GM11168 (cell line): ENCODE measurements around the gene LRRC8B.
"Not testable (repeated sequence)": the region's sequence is repeated elsewhere in the genome, so short reads cannot be mapped to it uniquely, and the experiment has no call there.

Experiments used
- in situ Hi-C: fragments of 300-500 bp; cut with MboI; formaldehyde crosslinking; loops from one replicate; pipeline ENCODE4 v1.12.0; 2022; ENCODE audit warnings: low sequenced_read_pairs; ENCODE audit not compliant: unreplicated experiment

LRRC8B gene

GRCh38 chr1:89524369-89525168, at the start of gene LRRC8B:
Gene LRRC8B, plus strand, starts transcription at chr1:89524829. Its CDS starts 57,822 bp downstream, at chr1:89582651.
- in situ Hi-C loops: no loop called here

DNA sequence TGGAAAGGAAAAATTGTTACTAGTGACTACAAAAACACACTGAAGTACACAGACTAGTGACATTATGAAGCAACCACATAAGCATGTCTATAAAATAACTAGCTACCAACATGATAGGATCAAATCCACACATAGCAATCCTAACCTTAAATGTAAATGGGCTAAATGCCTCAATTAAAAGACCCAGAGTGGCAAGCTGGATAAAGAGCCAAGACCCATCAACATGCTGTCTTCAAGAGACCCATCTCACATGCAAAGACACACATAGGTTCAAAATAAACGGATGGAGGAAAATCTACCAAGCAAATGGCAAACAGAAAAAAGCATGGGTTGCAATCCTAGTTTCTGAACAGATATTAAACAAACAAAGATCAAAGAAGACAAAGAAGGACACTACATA, 49.4 kb upstream of the LRRC8B start:
- in situ Hi-C loops: loop anchor here (10.0 kb wide), 1 partner anchor 280 kb away; no protein-coding TSS in a partner anchor

DNA sequence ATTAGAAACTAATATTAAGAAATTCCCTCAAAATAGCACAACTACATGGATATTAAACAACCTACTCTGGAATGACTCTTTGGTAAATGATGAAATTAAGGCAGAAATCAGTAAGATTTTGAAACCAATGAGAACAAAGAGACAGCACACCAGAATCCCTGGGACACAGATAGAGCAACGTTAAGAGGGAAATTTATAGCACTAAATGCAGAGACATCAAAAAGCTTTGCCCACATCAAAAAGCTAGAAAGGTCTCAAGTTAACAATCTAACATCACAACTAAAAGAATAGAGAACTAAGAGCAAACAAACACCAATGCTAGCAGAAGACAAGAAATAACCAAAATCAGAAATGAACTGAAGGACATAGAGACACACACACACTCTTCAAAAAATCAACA, 48.6 kb upstream of the LRRC8B start:
- in situ Hi-C loops: loop anchor here (10.0 kb wide), 1 partner anchor 279 kb away; no protein-coding TSS in a partner anchor

- in situ Hi-C loops: no loop called here
Observed at GRCh38 chr1:89483010-89483756, 41.4 kb upstream of the LRRC8B start.

- in situ Hi-C loops: no loop called here
Observed at GRCh38 chr1:89483757-89484077, 40.9 kb upstream of the LRRC8B start.

DNA sequence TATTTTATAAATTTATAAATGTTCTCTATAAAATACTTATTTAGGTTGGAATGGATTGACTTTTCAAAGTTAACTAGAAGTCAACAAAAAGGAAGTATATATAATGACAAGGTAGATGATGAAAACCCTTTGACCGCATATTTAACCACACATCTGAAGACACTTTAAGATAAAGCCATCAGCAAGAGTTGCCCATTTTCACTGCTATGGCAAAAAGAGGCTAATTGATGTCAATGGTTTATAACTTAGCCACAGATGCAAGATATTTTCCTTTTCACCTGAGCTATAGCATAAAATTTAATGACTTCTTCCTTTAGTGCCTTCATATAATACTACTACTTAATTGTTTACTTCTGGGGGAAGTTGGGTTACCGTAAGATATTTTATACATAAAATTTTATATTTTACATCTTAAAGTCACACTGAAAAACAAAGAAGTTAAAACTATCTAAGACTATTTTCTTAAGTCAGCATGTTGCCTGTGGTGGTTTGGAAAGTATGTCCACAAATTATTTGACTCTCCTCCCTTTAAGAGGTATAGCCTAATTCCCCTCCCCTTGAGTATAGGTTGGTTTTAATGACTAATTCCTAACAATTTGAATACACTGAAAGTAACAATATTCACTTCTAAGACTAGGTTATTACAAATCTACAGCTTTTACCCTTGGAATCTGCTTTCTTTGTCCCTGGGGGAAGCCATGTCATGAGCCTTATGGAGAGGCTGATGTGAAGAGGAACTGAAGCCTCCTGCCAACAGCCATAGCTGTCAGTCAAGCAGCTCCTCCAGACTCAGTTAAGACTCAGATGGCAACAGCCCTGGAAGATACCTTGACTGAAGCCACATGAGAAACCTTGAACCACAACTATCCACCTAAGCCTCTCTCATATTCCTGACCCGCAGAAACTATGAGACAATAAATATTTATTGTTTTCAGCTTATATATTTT, 40.3 kb upstream of the LRRC8B start:
- in situ Hi-C loops: no loop called here

GRCh38 chr1:89487972-89488371, 36.7 kb upstream of the LRRC8B start:
- in situ Hi-C loops: no loop called here

GRCh38 chr1:89489047-89489729, 35.4 kb upstream of the LRRC8B start:
- in situ Hi-C loops: no loop called here

GRCh38 chr1:89490389-89490788, 34.2 kb upstream of the LRRC8B start:
- in situ Hi-C loops: loop anchor here (10.0 kb wide), 1 partner anchor 274 kb away; no protein-coding TSS in a partner anchor

DNA sequence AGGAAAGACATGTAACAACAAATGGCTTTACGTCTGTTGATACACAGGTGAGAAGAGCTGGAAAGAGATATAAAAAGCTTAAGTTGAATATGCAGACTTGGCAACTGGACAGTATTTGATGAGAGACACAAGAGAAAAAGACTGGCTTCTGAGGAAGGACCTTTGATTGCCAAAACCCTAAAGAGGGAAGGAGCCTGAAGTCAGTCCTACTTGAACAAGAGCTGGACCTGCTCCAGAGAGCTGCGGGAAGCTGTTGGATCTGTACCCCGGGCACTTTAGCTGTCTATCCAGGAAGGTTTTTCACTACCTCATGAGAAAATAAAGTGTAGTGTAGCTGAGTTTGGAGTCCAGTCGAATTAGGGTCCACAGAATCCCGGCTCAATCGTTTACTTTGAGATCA, 25.3 kb upstream of the LRRC8B start:
- in situ Hi-C loops: loop anchor here (10.0 kb wide), 1 partner anchor 265 kb away; no protein-coding TSS in a partner anchor

- in situ Hi-C loops: loop anchor here (10.0 kb wide), 1 partner anchor 93 kb away; no protein-coding TSS in a partner anchor
Observed at GRCh38 chr1:89502042-89502441, 22.6 kb upstream of the LRRC8B start.

- in situ Hi-C loops: loop anchor here (10.0 kb wide), 1 partner anchor 92 kb away; no protein-coding TSS in a partner anchor
Observed at GRCh38 chr1:89502895-89503294, 21.7 kb upstream of the LRRC8B start.

GRCh38 chr1:89503690-89504089, 20.9 kb upstream of the LRRC8B start:
- in situ Hi-C loops: loop anchor here (10.0 kb wide), 1 partner anchor 91 kb away; no protein-coding TSS in a partner anchor

GRCh38 chr1:89510061-89510460, 14.6 kb upstream of the LRRC8B start:
- in situ Hi-C loops: not testable (repeated sequence)

DNA sequence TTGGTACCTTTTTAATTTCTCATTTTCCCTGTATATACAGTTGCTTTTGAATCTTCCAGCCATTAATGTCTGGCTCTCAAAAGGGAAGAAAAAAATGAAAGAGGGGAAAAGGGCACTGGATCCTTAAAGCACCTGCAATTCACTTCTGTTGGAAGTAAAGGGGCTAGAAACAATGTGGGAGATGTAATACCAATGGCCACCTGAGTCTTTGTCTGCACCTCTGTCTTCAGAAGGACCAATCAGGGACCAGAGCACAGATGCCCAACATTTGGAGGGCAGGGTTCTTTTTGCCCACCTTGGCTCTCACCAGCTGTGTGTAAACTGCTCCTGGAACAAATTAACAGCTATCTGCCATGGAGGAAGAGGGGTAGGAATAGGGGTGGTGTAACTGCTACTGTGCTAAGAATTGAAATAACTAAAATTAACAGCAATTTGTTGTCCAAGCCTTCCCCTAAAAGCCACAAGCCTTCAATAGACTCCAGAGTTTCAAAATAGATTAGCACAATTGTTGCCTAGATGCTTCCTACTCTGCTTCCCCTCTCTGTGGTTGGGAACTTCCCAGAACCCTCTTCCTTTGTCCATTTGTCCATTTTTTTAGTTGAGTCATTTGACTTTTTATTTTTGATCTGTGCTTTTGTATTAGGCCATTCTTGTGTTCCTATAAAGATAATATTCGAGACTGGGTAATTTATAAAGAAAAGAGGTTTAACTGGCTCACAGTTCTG, 11.5 kb upstream of the LRRC8B start:
- in situ Hi-C loops: no loop called here

GRCh38 chr1:89516055-89516454, 8.6 kb upstream of the LRRC8B start:
- in situ Hi-C loops: no loop called here

DNA sequence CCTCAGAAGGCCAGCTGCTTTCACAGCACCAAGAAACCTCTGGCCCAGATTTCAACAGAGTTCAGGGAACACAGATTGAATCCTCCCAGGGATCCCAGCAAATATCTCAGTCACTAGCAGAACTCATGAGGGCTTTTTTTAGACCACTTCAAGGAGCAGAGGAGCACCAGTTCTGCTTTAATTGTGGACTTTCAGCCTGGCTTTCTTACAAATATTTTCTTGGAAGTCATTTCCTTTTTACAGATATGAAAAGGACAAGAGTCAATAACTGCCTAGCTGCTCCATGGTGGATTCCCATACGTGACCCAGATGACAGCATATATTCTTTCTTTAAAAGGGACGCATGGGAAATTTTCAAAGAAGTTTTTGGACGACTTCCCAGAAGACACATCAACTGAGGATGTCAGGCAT, 6.4 kb upstream of the LRRC8B start:
- in situ Hi-C loops: no loop called here

DNA sequence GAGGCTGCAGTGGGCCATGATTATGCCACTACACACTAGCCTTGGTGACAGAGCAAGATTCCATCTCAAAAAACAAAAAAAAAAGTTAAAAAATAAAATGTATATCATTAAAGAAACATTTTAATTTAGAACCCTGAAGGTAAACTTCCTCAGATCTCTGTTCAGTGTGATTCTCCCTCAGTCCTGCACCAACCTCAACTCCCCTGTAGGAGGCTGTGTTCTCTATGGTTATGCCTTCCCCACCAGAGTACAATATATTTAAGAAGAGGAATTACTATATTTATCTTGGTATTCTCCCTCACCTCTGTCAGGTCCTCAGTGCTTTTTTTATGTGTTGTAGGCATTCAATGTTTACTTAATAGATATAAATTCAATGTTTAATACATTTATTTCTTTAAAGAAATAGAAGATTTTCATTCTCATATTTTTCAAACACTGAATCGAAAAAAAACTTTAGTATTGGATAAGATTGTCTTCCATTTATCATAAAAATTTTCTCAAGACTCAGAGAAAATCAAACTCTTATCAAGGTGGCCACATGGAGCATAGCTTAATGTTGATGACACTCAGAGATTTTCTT, 4.8 kb upstream of the LRRC8B start:
- in situ Hi-C loops: no loop called here

DNA sequence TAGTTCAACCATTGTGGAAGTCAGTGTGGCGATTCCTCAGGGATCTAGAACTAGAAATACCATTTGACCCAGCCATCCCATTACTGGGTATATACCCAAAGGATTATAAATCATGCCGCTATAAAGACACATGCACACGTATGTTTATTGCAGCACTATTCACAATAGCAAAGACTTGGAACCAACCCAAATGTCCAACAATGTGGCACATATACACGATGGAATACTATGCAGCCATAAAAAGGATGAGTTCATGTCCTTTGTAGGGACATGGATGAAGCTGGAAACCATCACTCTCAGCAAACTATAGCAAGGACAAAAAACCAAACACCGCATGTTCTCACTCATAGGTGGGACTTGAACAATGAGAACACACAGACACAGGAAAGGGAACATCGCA, 2.7 kb upstream of the LRRC8B start:
- in situ Hi-C loops: not testable (repeated sequence)
